PC-9 (cell line): ENCODE measurements around the gene DNAH7.

Source experiments
- EZH2 ChIP-seq: fragments of 200-600 bp; sonication (generic); IDR thresholded peaks from 2 replicates; pipeline ENCODE4 v1.8.0; 2017; ENCODE audit warnings: antibody characterized with exemption, low read depth
- TF ChIP-seq, protein P1 (sequence below): fragments of 200-600 bp; sonication (generic); conservative IDR thresholded peaks from 2 replicates; pipeline ENCODE4 v1.6.1; 2017; ENCODE audit warnings: mixed run types, antibody characterized with exemption, mild to moderate bottlenecking, moderate library complexity

DNA sequence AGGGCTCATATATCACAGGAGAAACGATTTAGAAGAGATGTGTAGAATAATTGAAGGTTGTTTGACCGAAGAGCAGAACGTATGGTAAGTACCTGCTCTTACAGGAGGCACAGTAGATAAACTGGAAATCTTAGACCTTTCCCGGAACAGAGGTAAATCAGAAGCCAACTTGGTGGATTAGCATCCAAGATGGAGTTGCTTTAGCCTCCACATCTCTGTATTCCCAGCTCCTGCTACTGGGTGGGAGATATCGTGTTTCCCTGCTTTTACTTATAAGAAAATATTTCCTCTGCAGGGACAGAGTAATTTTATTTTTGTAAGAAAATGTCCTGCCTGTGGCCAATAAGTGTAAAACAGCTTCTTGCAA, 247.1 kb downstream of the DNAH7 start:
- TF ChIP-seq EZH2: no peak
- TF ChIP-seq, protein P1, sequence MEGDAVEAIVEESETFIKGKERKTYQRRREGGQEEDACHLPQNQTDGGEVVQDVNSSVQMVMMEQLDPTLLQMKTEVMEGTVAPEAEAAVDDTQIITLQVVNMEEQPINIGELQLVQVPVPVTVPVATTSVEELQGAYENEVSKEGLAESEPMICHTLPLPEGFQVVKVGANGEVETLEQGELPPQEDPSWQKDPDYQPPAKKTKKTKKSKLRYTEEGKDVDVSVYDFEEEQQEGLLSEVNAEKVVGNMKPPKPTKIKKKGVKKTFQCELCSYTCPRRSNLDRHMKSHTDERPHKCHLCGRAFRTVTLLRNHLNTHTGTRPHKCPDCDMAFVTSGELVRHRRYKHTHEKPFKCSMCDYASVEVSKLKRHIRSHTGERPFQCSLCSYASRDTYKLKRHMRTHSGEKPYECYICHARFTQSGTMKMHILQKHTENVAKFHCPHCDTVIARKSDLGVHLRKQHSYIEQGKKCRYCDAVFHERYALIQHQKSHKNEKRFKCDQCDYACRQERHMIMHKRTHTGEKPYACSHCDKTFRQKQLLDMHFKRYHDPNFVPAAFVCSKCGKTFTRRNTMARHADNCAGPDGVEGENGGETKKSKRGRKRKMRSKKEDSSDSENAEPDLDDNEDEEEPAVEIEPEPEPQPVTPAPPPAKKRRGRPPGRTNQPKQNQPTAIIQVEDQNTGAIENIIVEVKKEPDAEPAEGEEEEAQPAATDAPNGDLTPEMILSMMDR: no peak
